Measurements from ENCODE around the gene PIGBOS1.
"Not testable (repeated sequence)": the region's sequence is repeated elsewhere in the genome, so short reads cannot be mapped to it uniquely, and the experiment has no call there.

Gene PIGBOS1

GRCh38 chr15:55318588-55319494 lies at the start of gene PIGBOS1, which contains the start of gene PIGB:
TSS of gene PIGBOS1 (minus strand) at chr15:55319123. CDS start at chr15:55317792, 1,331 bp downstream.
TSS of gene PIGB (plus strand) at chr15:55319222. CDS start at chr15:55319251, 29 bp downstream.
- peak; percentile 57 for DNase-seq (ENCODE audit: low read depth)

- DNase-seq (ENCODE audit: low read depth): no peak
These were observed 48.1 kb upstream of the PIGBOS1 start for GRCh38 chr15:55366981-55367380.

GRCh38 chr15:55362641-55363040 lies 43.7 kb upstream of the PIGBOS1 start:
- DNase-seq (ENCODE audit: low read depth): no peak

- DNase-seq (ENCODE audit: low read depth): no peak
These were observed 42.1 kb upstream of the PIGBOS1 start for GRCh38 chr15:55361048-55361447.

GRCh38 chr15:55360256-55360655 lies 41.3 kb upstream of the PIGBOS1 start:
- no peak for DNase-seq (ENCODE audit: low read depth)

- no peak for DNase-seq (ENCODE audit: low read depth)
These were observed 39.5 kb upstream of the PIGBOS1 start for GRCh38 chr15:55358471-55358870.

GRCh38 chr15:55357774-55358173 lies 38.9 kb upstream of the PIGBOS1 start:
- DNase-seq (ENCODE audit: low read depth): no peak

GRCh38 chr15:55356985-55357585 lies 38.2 kb upstream of the PIGBOS1 start:
- DNase-seq (ENCODE audit: low read depth): no peak

- DNase-seq (ENCODE audit: low read depth): no peak
These were observed 34.1 kb upstream of the PIGBOS1 start for GRCh38 chr15:55353025-55353424.

- no peak for DNase-seq (ENCODE audit: low read depth)
These were observed 30.4 kb upstream of the PIGBOS1 start for GRCh38 chr15:55349282-55349681.

GRCh38 chr15:55348281-55348778 lies 29.4 kb upstream of the PIGBOS1 start:
- DNase-seq (ENCODE audit: low read depth): no peak

- DNase-seq (ENCODE audit: low read depth): no peak
These were observed 25.3 kb upstream of the PIGBOS1 start for GRCh38 chr15:55344206-55344605.

GRCh38 chr15:55343168-55343567 lies 24.2 kb upstream of the PIGBOS1 start:
- DNase-seq (ENCODE audit: low read depth): no peak

GRCh38 chr15:55337160-55337559 lies 18.2 kb upstream of the PIGBOS1 start:
- DNase-seq (ENCODE audit: low read depth): no peak

GRCh38 chr15:55334997-55335396 lies 16.1 kb upstream of the PIGBOS1 start:
- no peak for DNase-seq (ENCODE audit: low read depth)

- DNase-seq (ENCODE audit: low read depth): no peak
These were observed 15.4 kb upstream of the PIGBOS1 start for GRCh38 chr15:55334371-55334770.

GRCh38 chr15:55327387-55327786 lies 8.5 kb upstream of the PIGBOS1 start:
- DNase-seq (ENCODE audit: low read depth): no peak

GRCh38 chr15:55322467-55322866 lies 3.5 kb upstream of the PIGBOS1 start:
- no peak for DNase-seq (ENCODE audit: low read depth)

GRCh38 chr15:55320963-55321362 lies 2.0 kb upstream of the PIGBOS1 start:
- no peak for DNase-seq (ENCODE audit: low read depth)

GRCh38 chr15:55320238-55320550 lies 1.3 kb upstream of the PIGBOS1 start:
- no peak for DNase-seq (ENCODE audit: low read depth)

GRCh38 chr15:55319537-55320237 lies 764 bp upstream of the PIGBOS1 start:
- no peak for DNase-seq (ENCODE audit: low read depth)

- DNase-seq (ENCODE audit: low read depth): not testable (repeated sequence)
These were observed 16.1 kb downstream of the PIGBOS1 start for GRCh38 chr15:55302801-55303200.

GRCh38 chr15:55297315-55297714 lies 21.6 kb downstream of the PIGBOS1 start:
- DNase-seq (ENCODE audit: low read depth): no peak

Measured in activated T-helper 1 cell treated with Interleukin-2 at 50 U/mL for 16 hours (primary cell).